Subcutaneous adipose tissue (tissue), 4 donors: Measurements from ENCODE around the gene NCR2. TPM values are rescaled to one million over a fixed set of nuclear protein-coding genes. Genes with fewer than 3 reads are reported as not detected.

Experiments
- CTCF ChIP-seq: fragments of 450-650 bp; IDR thresholded peaks from one replicate; pipeline ENCODE4 v1.5.1; 2016; ENCODE audit warnings: low read depth, mild to moderate bottlenecking, control low read depth, antibody characterized with exemption, moderate library complexity
- total RNA-seq, 4 donors: library from RNA; depleted of rRNA; stranded (reverse); fragments of >200 nt; gene quantifications; one replicate each; pipeline ENCODE4 v1.1.0, GENCODE V29; 2016

Gene NCR2
- total RNA-seq, 4 donors from 2014 or later, result not detected

- no peak for TF ChIP-seq CTCF
These were observed 37.6 kb downstream of the NCR2 start for GRCh38 chr6:41372832-41373626.

GRCh38 chr6:41373627-41373918 lies 38.2 kb downstream of the NCR2 start:
- no peak for TF ChIP-seq CTCF

GRCh38 chr6:41373919-41374617 lies 38.7 kb downstream of the NCR2 start:
- TF ChIP-seq CTCF, result no peak

GRCh38 chr6:41374618-41375590 lies 39.5 kb downstream of the NCR2 start:
- no peak for TF ChIP-seq CTCF

GRCh38 chr6:41375598-41376151 lies 40.3 kb downstream of the NCR2 start:
- TF ChIP-seq CTCF, result no peak

- no peak for TF ChIP-seq CTCF
These were observed 40.8 kb downstream of the NCR2 start for GRCh38 chr6:41376176-41376575.
